Measurements from ENCODE around the gene EFNB3. TPM values are rescaled to one million over a fixed set of nuclear protein-coding genes. Genes with fewer than 3 reads are reported as not detected.

The EFNB3 gene
- total and polyA plus RNA-seq, 2 of the 4 experiments (the other 2 are of a cell fraction): 0.54 to 2.0 TPM

DNA sequence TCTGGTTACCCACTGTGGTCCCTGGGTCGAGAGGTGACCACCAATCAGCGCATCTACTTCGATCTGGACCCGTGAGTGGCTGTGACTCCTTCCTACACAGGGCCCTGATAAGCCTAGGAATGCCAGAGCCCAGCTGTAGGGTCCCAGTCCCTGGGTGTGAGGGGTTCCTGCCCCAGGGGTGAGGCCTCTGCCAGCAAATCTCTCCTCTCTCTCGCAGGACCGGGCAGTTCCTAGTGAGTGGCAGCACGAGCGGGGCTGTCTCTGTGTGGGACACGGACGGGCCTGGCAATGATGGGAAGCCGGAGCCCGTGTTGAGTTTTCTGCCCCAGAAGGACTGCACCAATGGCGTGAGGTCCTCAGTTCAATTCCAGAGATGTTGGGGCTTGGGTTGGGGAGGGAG lies 2.2 kb upstream of the EFNB3 start:
- no peak for TF ChIP-seq RAD21 (IDR thresholded peaks at IDR 0.05; ENCODE audit: low read length)
- TF ChIP-seq MAFK (IDR thresholded peaks at IDR 0.05; ENCODE audit: low read depth, low read length): no peak
- TF ChIP-seq POLR2A (IDR thresholded peaks at IDR 0.05; ENCODE audit: low read depth, low read length): no peak
- TF ChIP-seq SMC3 (IDR thresholded peaks at IDR 0.05; ENCODE audit: low read depth, low read length): no peak
- no peak for TF ChIP-seq BHLHE40 (IDR thresholded peaks at IDR 0.05; ENCODE audit: low read depth, low read length)
- TF ChIP-seq, protein P1, sequence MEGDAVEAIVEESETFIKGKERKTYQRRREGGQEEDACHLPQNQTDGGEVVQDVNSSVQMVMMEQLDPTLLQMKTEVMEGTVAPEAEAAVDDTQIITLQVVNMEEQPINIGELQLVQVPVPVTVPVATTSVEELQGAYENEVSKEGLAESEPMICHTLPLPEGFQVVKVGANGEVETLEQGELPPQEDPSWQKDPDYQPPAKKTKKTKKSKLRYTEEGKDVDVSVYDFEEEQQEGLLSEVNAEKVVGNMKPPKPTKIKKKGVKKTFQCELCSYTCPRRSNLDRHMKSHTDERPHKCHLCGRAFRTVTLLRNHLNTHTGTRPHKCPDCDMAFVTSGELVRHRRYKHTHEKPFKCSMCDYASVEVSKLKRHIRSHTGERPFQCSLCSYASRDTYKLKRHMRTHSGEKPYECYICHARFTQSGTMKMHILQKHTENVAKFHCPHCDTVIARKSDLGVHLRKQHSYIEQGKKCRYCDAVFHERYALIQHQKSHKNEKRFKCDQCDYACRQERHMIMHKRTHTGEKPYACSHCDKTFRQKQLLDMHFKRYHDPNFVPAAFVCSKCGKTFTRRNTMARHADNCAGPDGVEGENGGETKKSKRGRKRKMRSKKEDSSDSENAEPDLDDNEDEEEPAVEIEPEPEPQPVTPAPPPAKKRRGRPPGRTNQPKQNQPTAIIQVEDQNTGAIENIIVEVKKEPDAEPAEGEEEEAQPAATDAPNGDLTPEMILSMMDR (conservative IDR thresholded peaks at IDR 0.05; ENCODE audit: low read depth, low read length): no peak
- no peak for TF ChIP-seq RCOR1 (IDR thresholded peaks at IDR 0.05; ENCODE audit: insufficient replicate concordance, low read length)
- TF ChIP-seq MXI1 (IDR thresholded peaks at IDR 0.05; ENCODE audit: borderline replicate concordance, low read depth, low read length): no peak
- TF ChIP-seq, protein P2, sequence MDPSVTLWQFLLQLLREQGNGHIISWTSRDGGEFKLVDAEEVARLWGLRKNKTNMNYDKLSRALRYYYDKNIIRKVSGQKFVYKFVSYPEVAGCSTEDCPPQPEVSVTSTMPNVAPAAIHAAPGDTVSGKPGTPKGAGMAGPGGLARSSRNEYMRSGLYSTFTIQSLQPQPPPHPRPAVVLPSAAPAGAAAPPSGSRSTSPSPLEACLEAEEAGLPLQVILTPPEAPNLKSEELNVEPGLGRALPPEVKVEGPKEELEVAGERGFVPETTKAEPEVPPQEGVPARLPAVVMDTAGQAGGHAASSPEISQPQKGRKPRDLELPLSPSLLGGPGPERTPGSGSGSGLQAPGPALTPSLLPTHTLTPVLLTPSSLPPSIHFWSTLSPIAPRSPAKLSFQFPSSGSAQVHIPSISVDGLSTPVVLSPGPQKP (IDR thresholded peaks at IDR 0.05; ENCODE audit: borderline replicate concordance, low read depth, low read length): no peak
- TF ChIP-seq CEBPB (IDR thresholded peaks at IDR 0.05; ENCODE audit: low read depth, low read length): no peak
- no peak for TF ChIP-seq FOS (IDR thresholded peaks at IDR 0.05; ENCODE audit: low read depth, low read length)
- TF ChIP-seq NFE2L2 (IDR thresholded peaks at IDR 0.05; ENCODE audit: low read depth, low read length): no peak
- no peak overlapping the region for H3K4ac ChIP-seq (ENCODE audit: low read depth, low read length)
- H4K91ac ChIP-seq (ENCODE audit: insufficient read depth, low read depth, low read length): no peak overlapping the region
- H3K79me1 ChIP-seq (ENCODE audit: low read depth in 1 of 2, low read length in 2 of 2): no peaks in the 10 kb centered on the region
- no peak overlapping the region for H2AK9ac ChIP-seq (replicated peaks; ENCODE audit: low read depth, low read length, poor library complexity)
- DNase-seq: no peak
- H3K9ac ChIP-seq (ENCODE audit: low read depth, low read length): no peak overlapping the region
- no peaks in the 10 kb centered on the region for H3K9me3 ChIP-seq (ENCODE audit: control insufficient read depth, insufficient read depth, low read length)
- H3K4me2 ChIP-seq (ENCODE audit: low read depth, low read length): no peak overlapping the region
- H4K5ac ChIP-seq (ENCODE audit: low read depth, low read length): no peak overlapping the region
- H2AFZ ChIP-seq (replicated peaks; ENCODE audit: low read length, poor library complexity): no peak overlapping the region
- no TSS peak for BruUV-seq (replicated peaks)
- in situ Hi-C loops (cut with MboI; ENCODE audit: low sequenced_read_pairs) (no loop called here), intact Hi-C loops (cut with micrococcal nuclease) (no loop called here), dilution Hi-C loops (cut with HindIII; ENCODE audit: low sequenced_read_pairs, unreplicated experiment) (no loop called here)
- no peaks in the 10 kb centered on the region for H3K9me1 ChIP-seq (ENCODE audit: insufficient read depth, low read length)
- H2AK5ac ChIP-seq (ENCODE audit: low read depth, low read length): no peak overlapping the region
- ChIA-PET POLR2A (ENCODE audit: unreplicated experiment) (interaction anchor here (0.6 kb wide), 1 partner anchor 47 kb away, joined by 4 read pairs; no protein-coding TSS in a partner anchor), CTCF (interaction anchor here (0.6 to 2.3 kb wide), 2 partner anchors 10 to 15 kb away, joined by 3 to 7 read pairs; partner anchors contain the start of gene TP53)
- no peak overlapping the region for H3K4me3 ChIP-seq (ENCODE audit: insufficient read depth, low read depth, low read length)
- H3K27ac ChIP-seq (ENCODE audit: insufficient read depth, low read length): no peak overlapping the region
- 85% methylated on average over 2 of the region's 13 CpGs; no CpG with 5 or more reads in 1 of the 2 experiments for WGBS, 2 experiments (ENCODE audit: extremely low coverage in 2 of 2, insufficient read length in 1 of 2)
- H3K18ac ChIP-seq (ENCODE audit: low read depth, low read length): no peak overlapping the region
- no peak overlapping the region for H4K8ac ChIP-seq (ENCODE audit: low read depth in 2 of 2, low read length in 2 of 2)
- peaks cover 38% of the 10 kb centered on the region for H3K27me3 ChIP-seq (ENCODE audit: control insufficient read depth, insufficient read depth, low read length)
- H2BK20ac ChIP-seq (ENCODE audit: low read depth, low read length): no peak overlapping the region
- no peak for ATAC-seq (ENCODE audit: low read depth)
- peaks cover 9% of the 10 kb centered on the region for H3K36me3 ChIP-seq (ENCODE audit: control insufficient read depth, insufficient read depth, low read length)
- H2BK15ac ChIP-seq (ENCODE audit: low read depth, low read length): no peak overlapping the region
- no peak overlapping the region for H3K56ac ChIP-seq (ENCODE audit: extremely low read depth, insufficient read depth, low read length)
- H2BK5ac ChIP-seq (ENCODE audit: low read depth, low read length, poor library complexity, severe bottlenecking): no peak overlapping the region
- H4K20me1 ChIP-seq (ENCODE audit: insufficient read depth, low read length): no peaks in the 10 kb centered on the region
- H3K4me1 ChIP-seq (ENCODE audit: control insufficient read depth, insufficient read depth, low read length): peaks cover 3% of the 10 kb centered on the region; the same call in 1 of the 2 replicates
- no peak overlapping the region for H3K23ac ChIP-seq (ENCODE audit: low read depth, low read length)
- H2BK120ac ChIP-seq (ENCODE audit: low read depth, low read length): no peak overlapping the region
- H3K14ac ChIP-seq (replicated peaks; ENCODE audit: low read depth, low read length): no peak overlapping the region
